GM23338 (cell line): Measurements from ENCODE around the gene TCEAL9. TPM values are rescaled to one million over a fixed set of nuclear protein-coding genes. Genes with fewer than 3 reads are reported as not detected.

Experiments used
- ATAC-seq: fragments of 200-7000 bp; cut with Tn5 transposase; 3 replicates; pipeline ENCODE4 v1.9.1; 2020
- DNase-seq: peaks from one replicate; pipeline ENCODE4 v3.0.0-alpha.2; 2015; ENCODE audit warnings: low spot score
- H2AFZ ChIP-seq: fragments of 200-600 bp; sonication (generic); 2 replicates; pipeline ENCODE4 v1.8.0; 2016; ENCODE audit warnings: antibody characterized with exemption, mild to moderate bottlenecking, moderate library complexity
- H3F3A ChIP-seq: fragments of 200-600 bp; sonication (generic); replicated peaks from 2 replicates; pipeline ENCODE4 v1.8.0; 2017; ENCODE audit warnings: antibody characterized with exemption, mixed run types, low read depth
- H3K27ac ChIP-seq: fragments of 200-600 bp; sonication (generic); 2 replicates; pipeline ENCODE4 v1.6.1; 2016; ENCODE audit warnings: low read depth
- H3K27me3 ChIP-seq: fragments of 200-600 bp; sonication (generic); 2 replicates; pipeline ENCODE4 v1.8.0; 2016; ENCODE audit warnings: mild to moderate bottlenecking, mixed run types, moderate library complexity; ENCODE audit not compliant: insufficient read depth
- H3K36me3 ChIP-seq: fragments of 200-600 bp; sonication (generic); 2 replicates; pipeline ENCODE4 v1.8.0; 2016; ENCODE audit warnings: mild to moderate bottlenecking; ENCODE audit not compliant: insufficient read depth
- H3K4me1 ChIP-seq: fragments of 200-600 bp; sonication (generic); 2 replicates; pipeline ENCODE4 v1.8.0; 2016; ENCODE audit warnings: mild to moderate bottlenecking, moderate library complexity; ENCODE audit not compliant: insufficient read depth
- H3K4me2 ChIP-seq: fragments of 200-600 bp; sonication (generic); 2 replicates; pipeline ENCODE4 v1.7.1; 2017; ENCODE audit warnings: mixed run types
- H3K4me3 ChIP-seq: fragments of 200-600 bp; sonication (generic); 2 replicates; pipeline ENCODE4 v1.6.1; 2016; ENCODE audit warnings: mixed run types
- H3K79me2 ChIP-seq: fragments of 200-600 bp; sonication (generic); replicated peaks from 2 replicates; pipeline ENCODE4 v1.8.0; 2017; ENCODE audit warnings: mild to moderate bottlenecking; ENCODE audit not compliant: insufficient read depth
- H3K9me2 ChIP-seq: fragments of 200-600 bp; sonication (generic); 2 replicates; pipeline ENCODE4 v1.8.0; 2017; ENCODE audit not compliant: insufficient read depth
- H4K20me1 ChIP-seq: fragments of 200-600 bp; sonication (generic); replicated peaks from 2 replicates; pipeline ENCODE4 v1.8.0; 2017; ENCODE audit warnings: mild to moderate bottlenecking; ENCODE audit not compliant: insufficient read depth
- H3K27ac Mint-ChIP-seq: 2 replicates; pipeline ENCODE4 v1.8.0; 2020; ENCODE audit warnings: inconsistent platforms, mild to moderate bottlenecking, moderate library complexity, mixed read lengths
- H3K27me3 Mint-ChIP-seq: 3 replicates; pipeline ENCODE4 v1.8.0; 2022; ENCODE audit warnings: low read depth, mild to moderate bottlenecking, moderate library complexity, mixed read lengths, inconsistent platforms; ENCODE audit not compliant: insufficient read depth, poor library complexity
- H3K36me3 Mint-ChIP-seq: 3 replicates; pipeline ENCODE4 v1.8.0; 2021; ENCODE audit warnings: low read depth, mild to moderate bottlenecking, inconsistent platforms, moderate library complexity, mixed read lengths
- H3K4me1 Mint-ChIP-seq: 3 replicates; pipeline ENCODE4 v1.8.0; 2020; ENCODE audit warnings: mild to moderate bottlenecking, inconsistent platforms, mixed read lengths
- H3K4me3 Mint-ChIP-seq: 3 replicates; pipeline ENCODE4 v1.8.0; 2021; ENCODE audit warnings: moderate library complexity, mild to moderate bottlenecking, inconsistent platforms, mixed read lengths
- H3K9me3 Mint-ChIP-seq: 3 replicates; pipeline ENCODE4 v1.8.0; 2020; ENCODE audit warnings: moderate library complexity, mild to moderate bottlenecking, inconsistent platforms, mixed read lengths
- CREB1 ChIP-seq: fragments of 250-450 bp; sonication (Bioruptor Pico); IDR thresholded peaks from 2 replicates; pipeline ENCODE4 v1.5.0; 2020; ENCODE audit warnings: low read depth, mild to moderate bottlenecking, moderate library complexity
- CTCF ChIP-seq, 2 experiments: fragments of 200-600 bp in 1 of 2; sonication (generic) in 1 of 2; conservative IDR thresholded peaks; 2 replicates each; pipeline versions ENCODE4 v1.5.1 to v1.6.1; 2016 to 2017; ENCODE audit warnings: antibody characterized with exemption in 2 of 2, low read depth in 2 of 2, mild to moderate bottlenecking in 2 of 2, moderate library complexity in 1 of 2
- ETS1 ChIP-seq: IDR thresholded peaks from 2 replicates; pipeline ENCODE4 v1.6.1; 2016; ENCODE audit warnings: antibody characterized with exemption
- EZH2 ChIP-seq: fragments of 200-600 bp; sonication (generic); IDR thresholded peaks from one replicate; pipeline ENCODE4 v1.8.0; 2017; ENCODE audit warnings: antibody characterized with exemption, mild to moderate bottlenecking, low read depth; ENCODE audit not compliant: unreplicated experiment
- EZH2phosphoT487 ChIP-seq: fragments of 200-600 bp; sonication (generic); IDR thresholded peaks from one replicate; pipeline ENCODE4 v1.8.1; 2018; ENCODE audit warnings: antibody characterized with exemption; ENCODE audit not compliant: unreplicated experiment
- NANOG ChIP-seq: IDR thresholded peaks from 2 replicates; pipeline ENCODE4 v1.6.1; 2016; ENCODE audit warnings: antibody characterized with exemption, borderline replicate concordance
- POLR2AphosphoS5 ChIP-seq: IDR thresholded peaks from 2 replicates; pipeline ENCODE4 v1.6.1; 2016; ENCODE audit warnings: antibody characterized with exemption, low read depth
- REST ChIP-seq: IDR thresholded peaks from one replicate; pipeline ENCODE4 v1.6.1; 2018; ENCODE audit warnings: antibody characterized with exemption; ENCODE audit not compliant: unreplicated experiment
- STAT1 ChIP-seq: IDR thresholded peaks from one replicate; pipeline ENCODE4 v1.6.1; 2016; ENCODE audit warnings: antibody characterized with exemption; ENCODE audit not compliant: unreplicated experiment
- ZNF462 ChIP-seq: fragments of 250-450 bp; sonication (Bioruptor Pico); IDR thresholded peaks from 2 replicates; pipeline ENCODE4 v1.5.0; 2020; ENCODE audit warnings: mild to moderate bottlenecking, moderate library complexity
- polyA plus RNA-seq: library from polyadenylated mRNA; unstranded; fragments of >200 nt; fragmentation: Nextera tagmentation; extraction: Ambion mirVana; gene quantifications from 2 replicates; pipeline ENCODE4 v1.2.1, GENCODE V29; 2016
- total RNA-seq: library from RNA; depleted of rRNA; stranded (reverse); fragments of >200 nt; shearing (Covaris generic); gene quantifications from 2 replicates; pipeline ENCODE4 v1.2.3, GENCODE V29; 2014

The TCEAL9 gene
- total and polyA plus RNA-seq, 2 experiments from 2014 or later = 37.1 to 184 TPM

- ATAC-seq = no peak
- Histone ChIP-seq H3K4me3 (no peak overlapping the region), H2AFZ (no peak overlapping the region), H3K4me1 (no peaks in the 10 kb centered on the region), H3K4me2 (no peak overlapping the region), H3K27me3 (0 out of 2 replicates have a peak, but pooled peaks cover 12% of the 10 kb centered on the region), H3K9me2 (no peaks in the 10 kb centered on the region), H4K20me1 (no peaks in the 10 kb centered on the region), H3K27ac (no peak overlapping the region), H3F3A (no peaks in the 10 kb centered on the region), H3K79me2 (no peaks in the 10 kb centered on the region), H3K36me3 (no peaks in the 10 kb centered on the region)
- H3K4me1 Mint-ChIP-seq = no peaks in the 10 kb centered on the region
- H3K4me3 Mint-ChIP-seq = no peak overlapping the region
- TF ChIP-seq STAT1 = no peak
- no peak for TF ChIP-seq NANOG
- TF ChIP-seq ETS1 = no peak
- TF ChIP-seq ZNF462 (CRISPR knock-in tag) = no peak
- TF ChIP-seq CTCF (conservative IDR thresholded peaks at IDR 0.05; ENCODE audit: low read depth in 2 of 2) = no peak
- no peak for TF ChIP-seq POLR2AphosphoS5
- no peak for TF ChIP-seq REST
- TF ChIP-seq CREB1 = no peak
- TF ChIP-seq EZH2 = no peak
- no peak for TF ChIP-seq EZH2phosphoT487
- H3K27ac Mint-ChIP-seq = no peak overlapping the region
- peaks cover 3% of the 10 kb centered on the region for H3K27me3 Mint-ChIP-seq
- H3K9me3 Mint-ChIP-seq = no peaks in the 10 kb centered on the region
- no peaks in the 10 kb centered on the region for H3K36me3 Mint-ChIP-seq
- no peak for DNase-seq
Measured at GRCh38 chrX:103396186-103396585, 39.9 kb downstream of the TCEAL9 start.
